Lower leg skin (tissue), 4 donors: Measurements from ENCODE around the gene USP17L10. TPM values are rescaled to one million over a fixed set of nuclear protein-coding genes. Genes with fewer than 3 reads are reported as not detected.

Experiments
- total RNA-seq, 4 donors: library from RNA; depleted of rRNA; stranded (reverse); fragments of >200 nt; gene quantifications; one replicate each; pipeline ENCODE4 v1.1.0, GENCODE V29; 2016

USP17L10 gene
- total RNA-seq, 4 donors from 2014 or later: not detected

Other genes with a start within 250 kb of the USP17L10 start
- gene FAM90A26, start 40.2 kb upstream of the USP17L10 start, total RNA-seq: not detected
- not detected for gene USP17L11, start 4.7 kb downstream of the USP17L10 start, total RNA-seq
- gene USP17L12, start 9.5 kb downstream of the USP17L10 start, total RNA-seq: not detected
- not detected for gene USP17L13, start 14.2 kb downstream of the USP17L10 start, total RNA-seq
- not detected for gene USP17L15, start 23.7 kb downstream of the USP17L10 start, total RNA-seq
- gene USP17L17, start 33.2 kb downstream of the USP17L10 start, total RNA-seq: not detected
- not detected for gene USP17L18, start 38.0 kb downstream of the USP17L10 start, total RNA-seq
- gene USP17L19, start 42.7 kb downstream of the USP17L10 start, total RNA-seq: not detected
- not detected for gene USP17L20, start 47.5 kb downstream of the USP17L10 start, total RNA-seq
- gene USP17L21, start 52.2 kb downstream of the USP17L10 start, total RNA-seq: not detected
- not detected for gene USP17L22, start 57.0 kb downstream of the USP17L10 start, total RNA-seq
- gene USP17L24, start 114.5 kb downstream of the USP17L10 start, total RNA-seq: not detected
- not detected for gene USP17L25, start 119.3 kb downstream of the USP17L10 start, total RNA-seq
- gene USP17L26, start 124.0 kb downstream of the USP17L10 start, total RNA-seq: not detected
- gene USP17L5, start 128.7 kb downstream of the USP17L10 start, total RNA-seq: not detected
- gene USP17L27, start 133.5 kb downstream of the USP17L10 start, total RNA-seq: not detected
- gene USP17L28, start 138.2 kb downstream of the USP17L10 start, total RNA-seq: not detected
- gene USP17L29, start 143.0 kb downstream of the USP17L10 start, total RNA-seq: not detected
- not detected for gene USP17L30, start 152.5 kb downstream of the USP17L10 start, total RNA-seq
- gene DEFB131A, start 233.8 kb downstream of the USP17L10 start, total RNA-seq: not detected